K562 (cell line): ENCODE measurements around the gene HOXA11. TPM values are rescaled to one million over a fixed set of nuclear protein-coding genes. Genes with fewer than 3 reads are reported as not detected.

ENCODE experiments used
- ATAC-seq: fragments of 200-7000 bp; cut with Tn5 transposase; 3 replicates; pipeline ENCODE4 v1.9.1; 2020; ENCODE audit warnings: moderate library complexity
- BruUV-seq: library from RNA; stranded (reverse); fragments of 400-500 nt; replicated peaks from 2 replicates; lab custom pipeline; 2021; lab: Mats Ljungman, UMichigan
- CTCF ChIA-PET: fragments of 300-600 bp; formaldehyde crosslinking; extraction: SDS; loops from one replicate; lab custom pipeline; 2021; ENCODE audit warnings: low intra/inter-chr PET ratio; lab: Yijun Ruan, JAX
- POLR2A ChIA-PET: fragments of 300-600, 350-650 bp; sonication (Branson Sonifier 250); formaldehyde crosslinking; extraction: SDS; loops from one replicate; lab custom pipeline; 2021; ENCODE audit warnings: antibody characterized with exemption, inconsistent platforms; lab: Yijun Ruan, JAX
- DNase-seq, 4 experiments: peaks; one replicate each; pipeline versions ENCODE4 v3.0.0 to v3.0.0-alpha.2; 2011 to 2018; ENCODE audit warnings: low spot score in 3 of 4, mixed read lengths in 3 of 4; ENCODE audit errors: extremely low read depth in 1 of 4
- FAIRE-seq: peaks from 2 replicates; lab custom pipeline; 2011; peaks lifted over from hg19 to GRCh38; lab: Jason Lieb, UNC
- H2AFZ ChIP-seq: 2 replicates; pipeline ENCODE4 v1.6.0; 2011; ENCODE audit warnings: low read depth, low read length, control low read depth, inconsistent platforms
- H3K27ac ChIP-seq: fragments of 200-600 bp; 3 replicates; pipeline ENCODE4 v1.8.0; 2011; ENCODE audit warnings: low read depth, mild to moderate bottlenecking, control low read depth, inconsistent platforms, low read length, moderate library complexity, mixed read lengths; ENCODE audit errors: extremely low read depth
- H3K27me3 ChIP-seq, 2 experiments: fragments of 300-600 bp in 1 of 2; 2 replicates in 1 of 2; 3 replicates in 1 of 2; pipeline versions ENCODE4 v1.6.0 to v1.8.0; 2011; ENCODE audit warnings: inconsistent platforms in 2 of 2, low read length in 2 of 2, mild to moderate bottlenecking in 1 of 2, mixed read lengths in 1 of 2, moderate library complexity in 1 of 2; ENCODE audit not compliant: control insufficient read depth in 2 of 2, insufficient read depth in 2 of 2
- H3K36me3 ChIP-seq: fragments of 300-600 bp; 3 replicates; pipeline ENCODE4 v1.8.0; 2011; ENCODE audit warnings: mild to moderate bottlenecking, low read length, inconsistent platforms; ENCODE audit not compliant: control insufficient read depth, insufficient read depth
- H3K4me1 ChIP-seq, 2 experiments: fragments of 200-600 bp in 1 of 2; replicated peaks in 1 of 2; 2 replicates in 1 of 2; 3 replicates in 1 of 2; pipeline versions ENCODE4 v1.5.1 to v1.8.0; 2011; ENCODE audit warnings: inconsistent platforms in 2 of 2, low read length in 2 of 2, mild to moderate bottlenecking in 1 of 2, mixed read lengths in 1 of 2, moderate library complexity in 1 of 2; ENCODE audit not compliant: control insufficient read depth in 2 of 2, insufficient read depth in 2 of 2
- H3K4me2 ChIP-seq: 2 replicates; pipeline ENCODE4 v1.6.1; 2011; ENCODE audit warnings: low read length, control low read depth, inconsistent platforms, mixed read lengths; ENCODE audit not compliant: insufficient read depth
- H3K4me3 ChIP-seq: fragments of 200-600 bp; sonication (generic), shearing (Covaris generic); 2 replicates; pipeline ENCODE4 v1.5.1; 2016; ENCODE audit warnings: control low read depth, inconsistent platforms
- H3K79me2 ChIP-seq: fragments of 200-600 bp; 3 replicates; pipeline ENCODE4 v1.8.0; 2011; ENCODE audit warnings: low read length, inconsistent platforms; ENCODE audit not compliant: control insufficient read depth, insufficient read depth
- H3K9ac ChIP-seq, 2 experiments: 2 replicates each; pipeline versions ENCODE4 v1.6.0 to v1.6.1; 2011; ENCODE audit warnings: low read depth in 2 of 2, low read length in 2 of 2, control low read depth in 1 of 2, inconsistent platforms in 1 of 2, mild to moderate bottlenecking in 1 of 2, mixed read lengths in 1 of 2; ENCODE audit not compliant: insufficient read depth in 1 of 2
- H3K9me1 ChIP-seq: one replicate; pipeline ENCODE4 v1.6.0; 2011; ENCODE audit warnings: inconsistent platforms, mild to moderate bottlenecking, low read length, moderate library complexity; ENCODE audit not compliant: control insufficient read depth, insufficient read depth
- H3K9me3 ChIP-seq: replicated peaks from 2 replicates; pipeline ENCODE4 v1.5.1; 2011; ENCODE audit warnings: low read depth, low read length, inconsistent platforms; ENCODE audit not compliant: control insufficient read depth, insufficient read depth
- H4K20me1 ChIP-seq: replicated peaks from 2 replicates; pipeline ENCODE4 v1.6.1; 2011; ENCODE audit warnings: low read length, inconsistent platforms, mixed read lengths; ENCODE audit not compliant: control insufficient read depth, insufficient read depth
- ATF7 ChIP-seq: fragments of 450-650 bp; IDR thresholded peaks from 2 replicates; pipeline ENCODE4 v1.7.1; 2014; ENCODE audit warnings: mild to moderate bottlenecking, moderate library complexity
- DLX4 ChIP-seq: fragments of 250-450 bp; sonication (Bioruptor Pico); IDR thresholded peaks from 2 replicates; pipeline ENCODE4 v1.6.1; 2021; ENCODE audit warnings: mild to moderate bottlenecking
- MAFF ChIP-seq: IDR thresholded peaks from 2 replicates; pipeline ENCODE4 v1.6.1; 2012; ENCODE audit warnings: low read length, improper control_type of control experiment
- MLX ChIP-seq, 2 experiments: fragments of 450-650 bp in 1 of 2; sonication (generic) in 1 of 2; formaldehyde crosslinking; conservative IDR thresholded peaks; 2 replicates each; pipeline versions ENCODE4 v1.4.0 to v1.8.1; 2020 to 2022; ENCODE audit warnings: mild to moderate bottlenecking in 1 of 2, missing genetic modification reagents in 1 of 2
- ZBTB8A ChIP-seq: fragments of 450-650 bp; IDR thresholded peaks from 2 replicates; pipeline ENCODE4 v1.6.1; 2018; ENCODE audit warnings: mild to moderate bottlenecking, moderate library complexity; ENCODE audit not compliant: partially characterized antibody
- WGBS: fragments of 100-300 bp; shearing (Covaris generic); methylation state at CpG from one replicate; pipeline ENCODE4 v1.1.6; 2016; ENCODE audit warnings: low coverage, mixed read lengths; ENCODE audit not compliant: insufficient coverage; ENCODE audit errors: missing lambda C conversion rate; 5-methylcytosine and 5-hydroxymethylcytosine counted together
- in situ Hi-C: fragments of 300-500 bp; cut with MboI; formaldehyde crosslinking; loops from 4 replicates; pipeline ENCODE4 v1.15.0; 2018; ENCODE audit warnings: inconsistent platforms, mixed read lengths
- intact Hi-C: fragments of 100-400 bp; cut with micrococcal nuclease; formaldehyde crosslinking; loops from 2 replicates; pipeline ENCODE4 v1.14.2; 2022
- polyA plus RNA-seq, 8 experiments: library from polyadenylated mRNA; depleted of rRNA in 4 of 8; stranded (reverse) in 5 of 8; unstranded in 3 of 8; fragments of >200 nt; fragmentation: Nextera tagmentation in 2 of 8; fragmentation: Illumina TruSeq in 1 of 8; extraction: Ambion mirVana in 2 of 8; extraction: Trizol in 1 of 8; gene quantifications; 2 replicates each; pipeline versions ENCODE4 v1.2.1 to v1.2.3, GENCODE V29; 2011 to 2014; ENCODE audit warnings: inconsistent platforms in 1 of 8, missing spikeins in 1 of 8
- total RNA-seq, 7 experiments: library from RNA; depleted of rRNA in 6 of 7; stranded (reverse); fragments of >200 nt in 6 of 7; fragmentation: Illumina TruSeq in 2 of 7; extraction: Trizol in 2 of 7; gene quantifications; 2 replicates each; pipeline versions ENCODE4 v1.2.1 to v1.2.3, GENCODE V29; 2011 to 2021; ENCODE audit warnings: low replicate concordance in 1 of 7

The HOXA11 gene
- total and polyA plus RNA-seq, 9 of the 15 experiments (the other 6 are each of a cell fraction or from before 2014, with no cell fraction given): not detected

GRCh38 chr7:27145914-27146412 lies 39.1 kb downstream of the HOXA11 start:
- intact Hi-C loops: no loop called here
- Histone ChIP-seq H3K4me3 (no peak overlapping the region), H3K27me3 (peaks cover 32 to 87% of the 10 kb centered on the region in 2 experiments), H3K4me2 (no peak overlapping the region), H3K9me3 (no peaks in the 10 kb centered on the region), H3K36me3 (no peaks in the 10 kb centered on the region), H3K9ac (no peak overlapping the region), H4K20me1 (no peaks in the 10 kb centered on the region), H3K4me1 (peaks cover 0 to 22% of the 10 kb centered on the region in 2 experiments; a peak in 2 of 5 replicates), H2AFZ (no peak overlapping the region), H3K27ac (no peak overlapping the region), H3K79me2 (no peaks in the 10 kb centered on the region), H3K9me1 (no peaks in the 10 kb centered on the region)
- in situ Hi-C loops: loop anchor here (10.0 kb wide), 1 partner anchor 291 kb away; no protein-coding TSS in a partner anchor
- WGBS: 0% methylated on average over 11 of the region's 11 CpGs
- TF ChIP-seq MAFF: no peak
- TF ChIP-seq DLX4 (CRISPR knock-in tag): no peak
- no peak for TF ChIP-seq ZBTB8A
- TF ChIP-seq MLX (CRISPR knock-in tag; conservative IDR thresholded peaks at IDR 0.05): no peak
- no peak for TF ChIP-seq ATF7
- no peak for DNase-seq
- no peak for FAIRE-seq
- no TSS peak for BruUV-seq
- ChIA-PET POLR2A (no interaction called here), CTCF (no interaction called here)
- ATAC-seq: no peak
